Natural killer cell treated with Interleukin-12 subunit alpha and Interleukin-12 subunit beta and Interleukin-15 and Interleukin-18, amount 100 ng/mL, for 72 hours (primary cell): ENCODE measurements around the gene CLDND1. TPM values are rescaled to one million over a fixed set of nuclear protein-coding genes. Genes with fewer than 3 reads are reported as not detected.
"Not testable (repeated sequence)": the region's sequence is repeated elsewhere in the genome, so short reads cannot be mapped to it uniquely, and the experiment has no call there.

Experiments
- ATAC-seq, 2 donors: fragments of 150-1000 bp; cut with Tn5 transposase in 1 of 2; sonication (Bioruptor Pico), chemical (Tn5 transposase) in 1 of 2; 2 replicates each; pipeline ENCODE4 v1.10.0; 2021
- DNase-seq: peaks from one replicate; pipeline ENCODE4 v3.0.0; 2022; ENCODE audit warnings: low spot score
- H3K27ac Mint-ChIP-seq, 2 donors: 1 replicate in 1 of 2; 2 replicates in 1 of 2; pipeline ENCODE4 v1.8.0; 2022; ENCODE audit warnings: mixed read lengths in 2 of 2, mild to moderate bottlenecking in 1 of 2, moderate library complexity in 1 of 2
- H3K27me3 Mint-ChIP-seq, 2 donors: 1 replicate in 1 of 2; 2 replicates in 1 of 2; pipeline ENCODE4 v1.8.0; 2022; ENCODE audit warnings: mixed read lengths in 2 of 2
- H3K36me3 Mint-ChIP-seq: one replicate; pipeline ENCODE4 v1.8.0; 2022; ENCODE audit warnings: mixed read lengths
- H3K4me1 Mint-ChIP-seq, 2 donors: 1 replicate in 1 of 2; 2 replicates in 1 of 2; pipeline ENCODE4 v1.8.0; 2022; ENCODE audit warnings: low read depth in 2 of 2, mixed read lengths in 2 of 2, mild to moderate bottlenecking in 1 of 2
- H3K4me3 Mint-ChIP-seq: one replicate; pipeline ENCODE4 v1.8.0; 2022; ENCODE audit warnings: mixed read lengths
- H3K9me3 Mint-ChIP-seq: 2 replicates; pipeline ENCODE4 v1.8.0; 2022; ENCODE audit warnings: mixed read lengths
- total RNA-seq, 2 donors: library from RNA; stranded (reverse); gene quantifications; one replicate each; pipeline ENCODE4 v1.2.3, GENCODE V29; 2022

The CLDND1 gene
- total RNA-seq: 100 to 1,000 TPM; 352 to 548 TPM

DNA sequence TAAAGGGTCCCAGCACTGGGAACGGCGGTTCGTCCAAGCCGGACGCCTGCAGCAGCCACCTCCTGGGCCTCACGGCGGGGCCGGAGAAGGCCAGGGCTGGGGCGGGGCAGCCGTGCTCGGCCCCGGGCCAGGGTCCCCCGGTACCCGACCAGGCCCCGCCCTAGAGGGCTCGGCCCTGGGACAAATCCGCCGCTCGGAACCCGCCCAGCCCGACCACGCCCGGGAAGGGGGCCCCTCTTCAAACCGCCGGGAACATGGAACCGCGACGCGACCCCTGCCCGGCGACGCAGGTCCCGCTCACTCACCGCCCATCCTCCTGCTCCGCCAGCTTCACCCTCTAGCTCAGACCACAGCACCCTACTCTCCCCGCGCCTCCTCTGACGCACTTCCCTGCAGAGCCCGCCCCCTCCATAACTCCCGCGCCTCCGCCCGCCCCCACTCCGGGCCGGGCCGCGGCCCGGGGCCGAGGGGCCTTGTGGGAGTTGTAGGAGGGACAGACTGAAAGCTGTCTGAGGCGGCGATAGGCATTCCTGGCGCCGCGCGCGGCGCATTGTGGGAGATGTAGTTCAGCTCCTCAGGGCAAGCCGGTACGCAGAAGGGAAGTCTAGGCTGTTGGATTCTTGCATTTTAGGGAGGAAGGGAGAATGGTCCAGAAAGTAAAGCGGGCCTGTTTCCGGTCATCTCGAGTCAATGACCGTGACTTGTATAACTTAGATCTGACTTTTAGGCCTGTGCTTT is at the start of gene CLDND1:
Gene CLDND1, minus strand, starts transcription at position 359 of the 738 bp plus-strand sequence. CDS start 1,478 bp downstream, outside the sequence.
- ATAC-seq (peak; percentile 98 to 99), DNase-seq (peak; percentile 96)
- Mint-ChIP-seq H3K27me3 (no peaks in the 10 kb centered on the region), H3K36me3 (peaks cover 44% of the 10 kb centered on the region), H3K4me1 (peaks cover 54 to 69% of the 10 kb centered on the region in 2 donors), H3K27ac (peak within 1 kb of the TSS; percentile 80 to 81), H3K9me3 (no peaks in the 10 kb centered on the region), H3K4me3 (peak within 1 kb of the TSS; percentile 92)

DNA sequence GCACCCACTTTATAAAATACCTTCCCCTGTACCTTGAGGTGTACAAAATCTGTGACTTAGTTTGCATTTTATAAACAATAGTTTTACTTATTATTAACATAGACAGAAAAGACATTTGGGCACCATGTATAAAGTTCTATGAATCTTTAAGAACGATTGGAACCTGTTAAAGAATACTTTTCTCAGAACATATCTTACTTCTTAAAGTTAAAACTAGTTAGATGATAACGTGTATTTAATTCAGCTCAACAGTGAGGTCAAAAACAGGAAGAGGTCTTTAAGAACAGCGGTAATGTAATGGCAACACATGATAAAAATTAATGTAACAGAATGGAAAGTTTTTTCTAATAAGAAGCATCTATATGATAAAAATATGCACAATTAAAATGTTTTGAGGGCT is 45.7 kb upstream of the CLDND1 start:
- Mint-ChIP-seq H3K4me3 (peak overlapping the region; percentile 71), H3K27ac (peak overlapping the region; percentile 92 to 98), H3K9me3 (peaks cover 3% of the 10 kb centered on the region), H3K4me1 (peaks cover 52 to 73% of the 10 kb centered on the region in 2 donors), H3K27me3 (no peaks in the 10 kb centered on the region), H3K36me3 (no peaks in the 10 kb centered on the region)
- DNase-seq: no peak
- ATAC-seq: no peak

DNA sequence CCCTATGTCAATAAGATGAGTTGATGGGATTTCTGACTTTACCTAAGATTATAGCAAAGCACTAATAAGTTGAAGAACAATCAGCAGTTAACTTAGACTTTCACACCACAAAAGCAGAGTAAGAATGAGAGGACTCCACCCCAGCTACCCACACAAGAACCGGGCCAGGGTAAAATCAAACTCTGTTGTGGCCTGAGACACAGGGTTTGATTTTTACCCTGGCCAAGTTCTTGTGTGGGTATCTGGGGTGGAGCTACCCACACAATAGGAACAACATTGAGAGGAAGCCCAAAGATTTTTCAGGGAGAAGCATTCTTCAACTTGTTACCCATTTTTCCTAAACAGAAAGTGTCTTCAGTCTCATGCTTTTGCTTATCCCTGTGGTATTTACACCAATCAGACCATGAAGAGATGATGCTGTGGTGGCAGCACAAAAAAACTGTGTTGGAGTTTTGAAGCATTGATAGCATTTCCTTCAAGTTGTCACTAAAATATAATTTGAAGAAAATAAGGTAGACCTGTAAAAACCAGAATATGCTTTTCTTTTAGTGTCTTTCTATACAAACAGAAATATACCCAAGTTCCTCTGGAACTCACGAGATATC is 45.1 kb upstream of the CLDND1 start:
- Mint-ChIP-seq H3K4me3 (peak overlapping the region; percentile 71), H3K4me1 (peaks cover 50 to 73% of the 10 kb centered on the region in 2 donors), H3K27ac (peak overlapping the region; percentile 92 to 98), H3K36me3 (no peaks in the 10 kb centered on the region), H3K27me3 (no peaks in the 10 kb centered on the region), H3K9me3 (peaks cover 3% of the 10 kb centered on the region)
- DNase-seq (no peak), ATAC-seq (peak; percentile 55 to 66)

DNA sequence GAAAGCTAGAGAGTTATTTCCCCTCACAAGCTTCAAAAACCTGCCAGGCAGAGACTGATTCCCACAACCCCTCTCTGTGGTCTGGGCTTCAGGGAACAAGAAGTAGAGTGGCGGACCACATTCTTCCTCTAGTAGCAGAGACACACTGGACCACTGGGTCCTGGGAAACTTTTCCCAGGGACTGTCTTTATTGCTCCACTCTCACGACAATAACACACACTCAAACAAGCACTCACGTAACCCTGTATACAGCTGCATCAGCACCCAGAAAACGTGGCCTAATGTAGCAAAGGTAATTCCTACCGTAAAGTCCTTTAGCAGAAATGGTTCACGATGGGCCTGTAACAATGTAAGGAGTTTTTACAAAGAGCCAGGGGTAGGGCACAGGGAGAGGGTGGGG is 43.1 kb upstream of the CLDND1 start:
- peaks cover 3% of the 10 kb centered on the region for H3K9me3 Mint-ChIP-seq

DNA sequence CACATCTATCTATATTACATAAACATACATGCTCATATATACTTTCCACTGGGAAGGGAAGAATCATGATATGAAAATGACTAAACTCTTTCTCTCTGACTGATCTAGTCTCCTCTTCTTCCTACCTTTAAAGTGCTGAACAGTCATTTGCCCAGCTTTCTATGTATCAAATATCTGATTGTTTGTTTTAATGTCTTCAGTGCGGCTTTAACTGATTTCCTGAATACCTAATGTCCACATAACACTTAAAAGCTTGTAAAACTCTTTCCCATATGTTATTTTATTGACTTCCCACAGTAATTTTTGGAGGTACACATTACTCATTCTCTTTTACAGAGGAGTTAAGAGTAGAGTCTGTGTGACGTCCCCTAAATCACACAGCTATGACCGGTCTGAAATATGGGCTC is 42.5 kb upstream of the CLDND1 start:
- Mint-ChIP-seq H3K27ac (peak overlapping the region; percentile 92 to 98), H3K4me3 (peak overlapping the region; percentile 71), H3K27me3 (no peaks in the 10 kb centered on the region), H3K9me3 (peaks cover 3% of the 10 kb centered on the region), H3K36me3 (peaks cover 4% of the 10 kb centered on the region), H3K4me1 (peaks cover 56 to 75% of the 10 kb centered on the region in 2 donors)
- DNase-seq: no peak
- ATAC-seq: peak; percentile 41 to 59

More for the DNA sequence above, 43.1 kb upstream of the CLDND1 start:
- ATAC-seq: no peak
- no peaks in the 10 kb centered on the region for H3K27me3 Mint-ChIP-seq
- H3K27ac Mint-ChIP-seq: peak overlapping the region; percentile 92 to 98
- H3K4me3 Mint-ChIP-seq: peak overlapping the region; percentile 71
- H3K4me1 Mint-ChIP-seq: peaks cover 54 to 72% of the 10 kb centered on the region in 2 donors
- DNase-seq: no peak
- H3K36me3 Mint-ChIP-seq: peaks cover 3% of the 10 kb centered on the region

DNA sequence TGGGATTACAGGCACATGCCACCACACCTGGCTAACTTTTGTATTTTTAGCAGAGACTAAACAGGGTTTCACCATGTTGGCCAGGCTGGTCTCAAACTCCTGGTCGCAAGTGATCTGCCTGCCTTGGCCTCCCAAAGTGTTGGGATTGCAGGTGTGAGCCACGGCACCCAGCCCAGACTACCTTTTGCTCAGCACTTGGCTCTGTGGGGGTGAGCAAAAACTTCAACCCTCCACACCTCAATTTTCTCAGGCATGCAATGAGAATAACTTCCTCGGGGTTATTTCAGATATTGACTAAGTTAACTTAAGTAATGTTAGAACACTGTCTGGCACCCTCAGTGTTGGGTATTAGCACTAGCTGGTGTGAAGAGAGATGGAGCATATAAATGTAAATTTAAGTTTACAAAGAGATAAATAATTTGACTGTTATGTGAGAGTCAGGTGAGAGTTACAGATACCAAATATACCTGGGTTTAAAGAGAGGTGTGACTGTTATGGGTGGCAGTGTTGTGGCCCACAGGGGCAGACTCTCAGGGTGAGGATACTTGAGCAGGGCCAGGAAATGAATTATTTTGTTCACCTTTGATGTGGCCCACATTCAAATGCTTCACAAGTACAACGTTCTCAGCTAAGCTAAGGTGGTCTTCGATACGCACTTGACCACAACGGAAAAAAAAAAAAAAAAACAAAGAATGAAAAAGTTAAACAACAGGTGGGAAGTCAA is 41.7 kb upstream of the CLDND1 start:
- Mint-ChIP-seq H3K27me3 (no peaks in the 10 kb centered on the region), H3K9me3 (peaks cover 3% of the 10 kb centered on the region), H3K4me1 (peaks cover 59 to 77% of the 10 kb centered on the region in 2 donors), H3K4me3 (peak overlapping the region; percentile 71), H3K36me3 (peaks cover 9% of the 10 kb centered on the region), H3K27ac (peak overlapping the region; percentile 92 to 98)
- ATAC-seq: peak; percentile 65 to 70
- DNase-seq: no peak

DNA sequence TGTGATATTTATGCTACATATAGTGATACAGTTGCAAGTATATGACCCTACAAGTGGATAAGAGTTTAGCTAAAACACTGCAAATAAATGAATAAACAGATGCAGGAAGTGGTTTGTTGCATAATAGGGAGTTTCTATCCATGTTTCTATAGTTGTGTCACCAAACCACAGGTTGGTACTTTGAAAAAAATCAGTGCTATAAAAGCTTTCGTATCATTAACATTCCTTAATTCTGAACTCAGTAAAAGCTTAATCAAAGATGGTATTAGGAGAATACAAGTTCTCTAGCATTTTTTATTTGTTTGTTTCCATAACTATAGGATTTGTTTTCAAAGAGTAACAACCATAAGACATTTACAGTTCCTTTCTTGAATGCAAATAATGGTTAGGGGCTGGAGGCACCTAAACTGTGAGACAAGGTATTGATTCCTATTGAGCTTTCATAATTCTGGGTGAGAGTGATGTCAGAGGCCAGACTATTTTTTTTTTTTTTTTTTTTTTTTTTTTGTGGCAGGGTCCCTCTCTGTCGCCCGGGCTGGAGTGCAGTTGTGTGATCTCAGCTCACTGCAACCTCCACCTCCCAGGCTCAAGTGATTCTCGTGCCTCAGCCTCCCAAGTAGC is 41.1 kb upstream of the CLDND1 start:
- H3K9me3 Mint-ChIP-seq: no peaks in the 10 kb centered on the region
- DNase-seq (no peak), ATAC-seq (peak; percentile 58 to 72)
- H3K27ac Mint-ChIP-seq: peak overlapping the region; percentile 92 to 98
- peaks cover 59 to 77% of the 10 kb centered on the region in 2 donors for H3K4me1 Mint-ChIP-seq
- H3K36me3 Mint-ChIP-seq: peaks cover 11% of the 10 kb centered on the region
- peak overlapping the region; percentile 71 for H3K4me3 Mint-ChIP-seq
- H3K27me3 Mint-ChIP-seq: no peaks in the 10 kb centered on the region

DNA sequence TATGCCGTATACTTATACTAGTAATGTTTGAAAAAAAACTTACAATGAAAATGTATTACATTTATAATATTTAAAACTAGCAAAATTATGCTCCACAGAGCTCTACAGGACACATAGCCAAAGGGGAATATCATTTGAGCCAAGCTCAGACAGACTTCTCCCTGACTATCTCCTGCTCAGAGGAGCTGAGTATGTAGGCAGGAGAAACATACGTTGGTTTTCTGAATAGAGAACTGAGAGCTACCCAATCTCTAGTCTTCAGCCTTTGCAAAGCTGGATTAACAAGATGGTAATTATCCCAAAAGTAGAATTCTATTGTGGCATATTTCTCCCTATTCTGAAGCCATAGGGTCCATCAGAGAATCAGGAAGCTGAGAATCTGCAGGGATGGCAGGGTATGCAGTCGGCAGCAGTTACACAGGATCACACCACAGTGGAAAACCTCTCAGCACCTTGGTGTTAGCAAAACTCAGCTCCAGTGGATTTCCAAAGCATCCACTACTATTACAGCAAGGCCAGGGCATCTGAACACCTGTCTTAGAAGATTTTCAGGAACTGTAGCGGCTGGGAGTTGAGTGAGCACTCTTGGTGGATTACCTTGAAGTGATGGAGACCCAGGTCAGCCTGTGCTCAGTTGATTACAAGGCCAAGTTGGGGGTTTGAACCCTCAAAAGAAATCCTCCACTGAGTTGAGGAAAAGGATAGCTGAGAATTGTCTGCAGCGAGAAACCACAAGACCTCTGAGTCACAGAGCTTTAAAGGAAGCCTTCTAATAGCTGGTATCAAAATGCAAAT is 39.2 kb upstream of the CLDND1 start:
- Mint-ChIP-seq H3K9me3 (no peaks in the 10 kb centered on the region), H3K4me3 (peak overlapping the region; percentile 58), H3K36me3 (peaks cover 11% of the 10 kb centered on the region), H3K4me1 (peaks cover 65 to 79% of the 10 kb centered on the region in 2 donors), H3K27ac (peak overlapping the region; percentile 59 to 92), H3K27me3 (no peaks in the 10 kb centered on the region)
- ATAC-seq (no peak), DNase-seq (no peak)

DNA sequence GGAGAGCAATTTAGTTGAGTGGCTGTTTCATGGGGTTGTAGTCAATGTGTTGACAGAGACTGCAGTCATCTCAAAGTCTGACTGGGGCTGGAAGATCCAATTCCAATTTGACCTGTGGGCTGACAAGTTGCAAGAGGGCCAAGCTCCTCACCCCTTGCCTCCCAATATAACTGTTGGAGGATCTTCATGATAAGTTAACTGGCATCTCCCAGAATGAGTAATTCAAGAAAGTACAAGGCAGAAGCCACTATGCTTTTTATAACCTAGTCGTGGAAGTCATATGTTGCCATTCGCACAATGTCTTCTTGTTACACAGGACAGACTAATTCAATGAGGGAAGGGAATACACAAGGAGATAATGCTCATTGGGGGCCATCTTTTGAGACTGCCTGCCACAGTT is 38.2 kb upstream of the CLDND1 start:
- Mint-ChIP-seq H3K36me3 (peaks cover 11% of the 10 kb centered on the region), H3K27ac (peak overlapping the region; percentile 56 to 100), H3K27me3 (no peaks in the 10 kb centered on the region), H3K9me3 (no peaks in the 10 kb centered on the region), H3K4me1 (peaks cover 66 to 80% of the 10 kb centered on the region in 2 donors), H3K4me3 (peak overlapping the region; percentile 81)
- no peak for DNase-seq
- ATAC-seq: no peak

DNA sequence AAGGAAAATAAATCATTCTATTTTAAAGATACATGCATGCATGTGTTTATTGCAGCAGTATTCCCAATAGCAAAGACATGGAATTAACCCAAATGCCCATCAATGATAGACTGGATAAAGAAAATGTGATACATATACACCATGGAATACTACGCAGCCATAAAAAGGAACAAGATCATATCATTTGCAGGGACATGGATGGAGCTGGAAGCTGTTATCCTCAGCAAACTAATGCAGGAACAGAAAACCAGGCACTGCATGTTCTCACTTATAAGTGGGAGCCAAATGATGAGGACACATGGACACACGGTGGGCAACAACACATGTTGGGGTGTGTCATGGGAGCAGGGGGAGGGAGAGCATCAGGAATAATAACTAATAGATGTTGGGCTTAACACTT is 37.1 kb upstream of the CLDND1 start:
- ATAC-seq, DNase-seq, H3K27me3 Mint-ChIP-seq, H3K9me3 Mint-ChIP-seq: not testable (repeated sequence)
- H3K4me1 Mint-ChIP-seq: peaks cover 64 to 73% of the 10 kb centered on the region in 2 donors
- peak overlapping the region; percentile 22 for H3K4me3 Mint-ChIP-seq
- H3K36me3 Mint-ChIP-seq: peaks cover 11% of the 10 kb centered on the region
- H3K27ac Mint-ChIP-seq: peak overlapping the region; percentile 98 to 100

DNA sequence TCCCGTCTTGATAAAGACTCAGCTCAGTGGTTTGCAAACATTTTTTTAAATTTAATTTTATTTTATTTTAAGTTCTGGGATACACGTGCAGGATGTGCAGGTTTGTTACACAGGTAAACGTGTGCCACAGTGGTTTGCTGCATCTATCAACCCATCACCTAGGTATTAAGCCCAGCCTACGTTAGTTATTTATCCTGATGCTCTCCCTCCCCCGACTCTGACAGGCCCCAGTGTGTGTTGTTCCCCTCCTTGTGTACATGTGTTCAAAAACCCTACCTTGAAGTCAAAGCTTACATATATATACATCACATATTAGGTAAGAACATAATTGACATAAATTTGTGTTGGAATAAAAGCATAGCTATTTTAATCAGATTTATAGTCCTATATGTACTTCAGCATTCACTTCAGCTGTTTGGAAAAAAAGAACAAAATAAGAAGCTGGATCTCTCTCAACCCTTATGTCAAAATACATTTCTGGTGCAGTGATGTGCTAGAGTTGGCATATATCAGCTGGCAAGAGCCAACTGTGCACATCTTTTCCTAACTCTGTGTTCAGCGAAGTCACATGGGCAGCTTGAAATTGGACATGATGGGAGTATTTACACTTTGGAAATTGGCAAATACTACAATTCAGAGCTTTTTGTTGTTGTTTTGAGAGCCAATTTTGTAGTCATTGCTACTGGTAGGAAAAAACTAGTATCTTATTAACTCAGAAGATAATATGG is 35.6 kb upstream of the CLDND1 start:
- peak overlapping the region; percentile 98 to 100 for H3K27ac Mint-ChIP-seq
- H3K27me3 Mint-ChIP-seq: no peaks in the 10 kb centered on the region
- ATAC-seq (no peak), DNase-seq (no peak)
- H3K4me1 Mint-ChIP-seq: peaks cover 63 to 70% of the 10 kb centered on the region in 2 donors
- H3K9me3 Mint-ChIP-seq: no peaks in the 10 kb centered on the region
- H3K36me3 Mint-ChIP-seq: peaks cover 11% of the 10 kb centered on the region
- H3K4me3 Mint-ChIP-seq: peak overlapping the region; percentile 90

DNA sequence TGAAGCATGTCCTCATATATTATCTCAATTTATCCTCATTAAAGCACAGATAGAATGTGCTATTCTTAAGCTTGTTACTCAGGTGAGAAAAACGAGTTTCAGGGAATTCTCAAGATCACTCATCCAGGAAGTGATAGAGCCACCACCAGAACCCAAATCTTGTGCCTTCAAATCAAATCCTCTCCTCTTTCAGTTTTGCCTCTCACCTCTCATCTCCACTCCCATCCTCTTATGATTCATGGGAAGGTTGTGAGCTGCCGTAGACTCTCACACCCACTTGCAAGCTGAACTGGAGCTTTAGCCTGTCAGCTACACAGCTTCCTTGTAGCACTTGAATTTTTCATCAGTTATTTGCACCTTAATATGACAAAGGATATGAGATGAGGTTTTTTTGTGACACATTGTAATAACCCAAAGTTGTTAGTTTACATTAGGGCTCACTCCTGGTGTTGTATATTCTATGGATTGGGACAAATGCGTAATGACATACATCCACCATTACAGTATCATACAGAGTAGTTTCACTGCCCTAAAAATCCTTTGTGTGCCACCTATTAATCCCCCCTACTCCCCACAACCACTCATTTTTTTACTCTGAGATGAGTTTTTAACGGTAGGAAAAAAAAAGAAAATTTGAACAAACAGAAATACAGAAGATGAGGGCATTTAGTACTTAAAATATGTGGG is 34.8 kb upstream of the CLDND1 start:
- peaks cover 68 to 72% of the 10 kb centered on the region in 2 donors for H3K4me1 Mint-ChIP-seq
- H3K4me3 Mint-ChIP-seq: peak overlapping the region; percentile 90
- peak overlapping the region; percentile 98 to 100 for H3K27ac Mint-ChIP-seq
- H3K9me3 Mint-ChIP-seq: no peaks in the 10 kb centered on the region
- peak; percentile 71 for DNase-seq
- peak; percentile 81 to 84 for ATAC-seq
- peaks cover 15% of the 10 kb centered on the region for H3K36me3 Mint-ChIP-seq
- no peaks in the 10 kb centered on the region for H3K27me3 Mint-ChIP-seq
